K562 treated with DMSO at 1 percent for 4 hours (cell line): ENCODE results near the gene PLIN4. TPM values are rescaled to one million over a fixed set of nuclear protein-coding genes. Genes with fewer than 3 reads are reported as not detected.

Source experiments
- total RNA-seq: library from RNA; unstranded; fragments of 300-600 nt; gene quantifications from 2 replicates; pipeline ENCODE4 v1.2.3, GENCODE V29; 2022; ENCODE audit not compliant: insufficient read depth

Gene PLIN4, protein sequence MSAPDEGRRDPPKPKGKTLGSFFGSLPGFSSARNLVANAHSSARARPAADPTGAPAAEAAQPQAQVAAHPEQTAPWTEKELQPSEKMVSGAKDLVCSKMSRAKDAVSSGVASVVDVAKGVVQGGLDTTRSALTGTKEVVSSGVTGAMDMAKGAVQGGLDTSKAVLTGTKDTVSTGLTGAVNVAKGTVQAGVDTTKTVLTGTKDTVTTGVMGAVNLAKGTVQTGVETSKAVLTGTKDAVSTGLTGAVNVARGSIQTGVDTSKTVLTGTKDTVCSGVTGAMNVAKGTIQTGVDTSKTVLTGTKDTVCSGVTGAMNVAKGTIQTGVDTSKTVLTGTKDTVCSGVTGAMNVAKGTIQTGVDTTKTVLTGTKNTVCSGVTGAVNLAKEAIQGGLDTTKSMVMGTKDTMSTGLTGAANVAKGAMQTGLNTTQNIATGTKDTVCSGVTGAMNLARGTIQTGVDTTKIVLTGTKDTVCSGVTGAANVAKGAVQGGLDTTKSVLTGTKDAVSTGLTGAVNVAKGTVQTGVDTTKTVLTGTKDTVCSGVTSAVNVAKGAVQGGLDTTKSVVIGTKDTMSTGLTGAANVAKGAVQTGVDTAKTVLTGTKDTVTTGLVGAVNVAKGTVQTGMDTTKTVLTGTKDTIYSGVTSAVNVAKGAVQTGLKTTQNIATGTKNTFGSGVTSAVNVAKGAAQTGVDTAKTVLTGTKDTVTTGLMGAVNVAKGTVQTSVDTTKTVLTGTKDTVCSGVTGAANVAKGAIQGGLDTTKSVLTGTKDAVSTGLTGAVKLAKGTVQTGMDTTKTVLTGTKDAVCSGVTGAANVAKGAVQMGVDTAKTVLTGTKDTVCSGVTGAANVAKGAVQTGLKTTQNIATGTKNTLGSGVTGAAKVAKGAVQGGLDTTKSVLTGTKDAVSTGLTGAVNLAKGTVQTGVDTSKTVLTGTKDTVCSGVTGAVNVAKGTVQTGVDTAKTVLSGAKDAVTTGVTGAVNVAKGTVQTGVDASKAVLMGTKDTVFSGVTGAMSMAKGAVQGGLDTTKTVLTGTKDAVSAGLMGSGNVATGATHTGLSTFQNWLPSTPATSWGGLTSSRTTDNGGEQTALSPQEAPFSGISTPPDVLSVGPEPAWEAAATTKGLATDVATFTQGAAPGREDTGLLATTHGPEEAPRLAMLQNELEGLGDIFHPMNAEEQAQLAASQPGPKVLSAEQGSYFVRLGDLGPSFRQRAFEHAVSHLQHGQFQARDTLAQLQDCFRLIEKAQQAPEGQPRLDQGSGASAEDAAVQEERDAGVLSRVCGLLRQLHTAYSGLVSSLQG (N-terminal part only)
- total RNA-seq: 0.22 and 0.23 TPM in 2 replicates

DNA sequence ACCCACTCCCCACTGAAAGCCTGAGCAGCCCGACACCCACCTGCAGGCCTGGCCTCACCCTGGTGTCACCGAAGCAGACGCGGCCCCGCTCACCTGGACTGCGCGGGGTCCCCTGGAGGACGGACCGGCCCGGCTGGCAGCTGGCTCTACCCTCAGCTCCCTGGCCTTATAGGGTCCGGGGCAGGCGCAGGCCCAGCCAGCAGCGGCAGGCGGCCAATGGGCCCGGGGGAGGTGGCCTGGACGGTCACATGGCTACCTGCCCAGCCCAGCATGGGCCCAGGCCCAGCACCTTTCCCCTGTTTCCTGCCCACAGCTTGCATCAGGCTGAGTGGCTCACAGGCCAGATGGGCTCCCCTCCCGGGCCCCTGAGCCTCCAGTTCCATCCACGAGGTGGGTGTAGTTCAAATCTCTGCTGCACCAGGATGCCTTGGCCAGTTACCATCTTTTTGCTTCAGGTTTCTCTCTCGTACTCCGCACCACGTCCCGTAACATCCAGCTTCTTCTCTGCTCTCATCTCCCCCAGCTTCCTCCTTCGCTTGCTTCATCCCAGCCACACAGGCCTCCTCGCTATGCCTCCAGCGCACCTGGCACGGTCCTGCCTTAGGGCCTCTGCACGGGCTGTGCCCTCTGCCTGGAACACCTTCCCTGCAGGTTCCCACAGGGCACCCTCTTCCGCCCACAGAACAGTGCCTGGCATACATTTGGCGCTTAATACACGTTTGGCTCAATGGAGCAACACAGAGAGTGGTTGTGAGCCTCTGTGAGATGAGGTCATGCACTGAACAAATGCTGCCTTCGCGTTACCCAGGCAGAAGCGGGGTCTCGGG lies at the start of gene PLIN4:
Gene PLIN4 (minus strand): TSS at position 142 of the 827 bp plus-strand sequence. CDS start 214 bp downstream, outside the sequence.

DNA sequence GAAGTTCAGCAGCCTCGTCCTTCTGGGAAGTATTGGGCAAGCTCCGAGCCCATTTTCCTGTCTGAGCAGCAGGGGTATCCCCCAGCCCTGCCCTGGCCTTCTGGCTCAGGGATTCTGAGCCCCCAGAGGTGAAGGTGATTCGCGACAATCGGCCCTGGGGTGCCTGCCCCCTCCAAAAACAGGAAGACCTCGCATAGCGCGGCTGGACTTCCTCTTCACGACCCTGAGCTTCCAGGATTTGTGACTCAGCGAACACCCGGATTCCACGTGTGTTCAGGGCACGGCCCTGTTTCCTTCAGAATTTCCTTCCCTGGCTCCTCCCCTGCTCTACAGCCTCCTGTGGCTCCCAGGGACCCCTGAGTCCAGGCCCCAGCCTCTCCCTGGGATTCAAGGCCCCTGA lies 41.3 kb upstream of the PLIN4 start, which contains the start of gene SEMA6B:
Gene SEMA6B (minus strand): TSS at position 116 of the 400 bp plus-strand sequence. CDS start 1,227 bp downstream, outside the sequence.

DNA sequence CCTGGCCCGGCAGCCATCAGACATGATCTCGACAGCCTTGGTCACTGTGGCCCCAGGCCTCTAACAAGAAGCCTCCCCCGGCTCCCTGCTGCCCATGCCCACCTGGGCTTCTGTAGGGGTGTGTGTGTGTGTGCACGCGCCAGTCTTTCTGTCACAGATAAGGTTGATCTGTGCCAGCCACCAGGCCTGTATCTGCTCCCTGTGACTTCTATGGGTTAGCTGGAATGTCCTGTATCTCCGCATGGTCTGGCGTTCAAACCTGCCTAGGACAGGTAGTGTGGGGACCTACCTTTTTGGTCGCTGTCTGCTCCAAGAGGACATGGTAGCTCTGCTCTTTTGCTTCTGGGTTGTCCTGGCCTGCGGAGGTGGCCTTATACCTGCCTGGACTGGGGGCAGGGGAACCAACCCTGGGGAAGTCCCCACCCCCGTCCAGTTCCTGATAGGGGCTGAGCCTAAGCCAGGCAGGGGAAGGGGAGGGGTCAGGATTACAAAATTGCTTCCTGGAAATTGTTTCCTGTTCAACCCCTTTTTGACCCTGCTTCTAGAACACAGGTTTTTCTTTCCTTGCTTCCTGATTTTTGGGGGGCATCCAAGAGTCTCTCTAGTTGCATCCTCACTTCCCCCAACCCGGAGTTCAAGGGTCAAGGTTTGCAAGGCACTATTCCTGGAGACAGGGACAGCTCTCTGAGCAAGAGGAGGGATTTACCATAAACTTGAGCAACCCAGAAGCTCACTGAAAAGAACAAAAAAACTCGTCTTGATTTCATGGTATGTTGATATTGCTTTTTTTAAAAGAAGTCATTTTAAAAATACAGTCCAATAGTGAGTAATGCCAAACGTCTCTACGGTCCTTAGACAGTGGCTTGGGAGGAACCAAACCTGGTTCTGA lies 21.7 kb upstream of the PLIN4 start, which contains the start of gene LRG1:
Gene LRG1 (minus strand): TSS at position 344 of the 889 bp plus-strand sequence. CDS start 23 bp downstream, at position 321.

DNA sequence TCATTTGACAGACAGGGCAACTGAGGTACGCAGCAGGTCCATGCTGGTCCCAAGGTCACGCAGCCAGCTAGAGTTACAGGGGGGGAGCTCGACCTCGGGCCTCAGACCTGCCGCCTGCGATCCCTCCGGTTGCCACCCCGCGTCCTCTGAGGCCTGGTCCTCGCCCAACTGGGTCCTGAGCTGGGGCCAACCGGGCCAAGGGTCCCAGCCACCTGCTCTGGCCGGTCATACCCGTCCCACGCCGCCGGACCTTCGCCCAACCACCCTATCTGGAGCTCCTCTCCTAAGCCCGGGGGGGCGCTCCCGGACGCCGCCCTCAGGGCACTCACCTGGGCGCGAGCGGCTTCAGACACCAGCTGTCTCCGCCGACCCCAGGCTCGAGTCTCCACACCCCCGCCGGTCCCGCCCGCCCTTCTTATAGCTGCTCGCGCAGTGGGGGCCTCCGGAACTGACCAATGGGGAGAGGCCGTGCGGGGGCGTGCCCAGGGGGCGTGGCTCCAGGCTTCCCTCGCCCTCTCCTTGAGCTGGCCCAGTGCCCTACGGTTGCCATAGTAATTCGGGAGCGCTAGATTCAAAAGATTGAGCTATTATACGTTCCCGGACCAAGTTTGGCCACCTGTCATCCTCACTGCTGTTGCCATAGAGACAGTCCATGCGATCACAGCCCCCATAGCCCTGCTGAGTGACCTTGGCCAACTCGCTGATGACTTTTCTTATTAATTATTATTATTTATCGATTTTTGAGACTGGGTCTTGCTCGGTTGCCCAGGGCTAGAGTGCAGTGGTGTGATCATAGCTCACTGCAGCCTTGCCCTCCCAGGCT lies 16.8 kb upstream of the PLIN4 start, which contains the start of gene PLIN5:
Gene PLIN5 (minus strand): TSS at position 389 of the 823 bp plus-strand sequence. CDS start 1,150 bp downstream, outside the sequence.

DNA sequence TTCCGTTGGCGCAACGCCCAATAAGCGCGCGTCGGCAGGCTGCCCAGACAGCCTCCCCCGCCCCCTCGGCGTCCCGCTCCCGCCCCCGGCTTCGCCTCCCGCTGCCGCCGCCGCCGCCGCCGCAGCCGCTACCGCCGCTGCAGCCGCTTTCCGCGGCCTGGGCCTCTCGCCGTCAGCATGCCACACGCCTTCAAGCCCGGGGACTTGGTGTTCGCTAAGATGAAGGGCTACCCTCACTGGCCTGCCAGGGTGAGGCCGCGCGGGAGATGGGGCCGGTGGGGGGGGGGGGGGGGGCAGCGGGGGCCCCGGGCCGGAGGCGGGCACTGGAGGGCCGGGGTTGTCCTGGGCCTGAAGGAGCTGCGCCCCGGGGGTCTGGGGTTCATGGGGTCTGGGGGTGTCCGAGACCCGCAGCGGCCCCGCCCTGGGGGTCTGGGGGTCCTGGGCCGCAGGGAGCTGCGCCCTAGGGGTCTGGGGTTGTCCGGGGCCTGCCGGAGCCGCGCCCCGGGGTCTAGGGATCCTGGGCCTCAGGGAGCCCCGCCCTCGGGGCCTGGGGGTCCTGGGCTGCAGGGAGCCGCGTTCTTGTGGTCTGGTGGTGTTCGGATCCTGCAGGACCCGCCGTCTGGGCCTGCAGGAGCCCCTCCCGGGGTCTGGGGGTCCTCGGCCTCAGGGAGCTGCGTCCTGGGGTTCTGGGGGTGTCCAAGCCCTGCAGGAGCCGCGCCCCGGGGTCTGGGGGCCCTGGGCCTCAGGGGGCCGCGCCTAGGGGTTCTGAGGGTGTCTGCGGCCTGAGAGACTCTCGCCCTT lies 45.9 kb downstream of the PLIN4 start, which contains the start of gene HDGFL2:
Gene HDGFL2 (plus strand): TSS at position 124 of the 801 bp plus-strand sequence. CDS start 54 bp downstream, at position 178.

DNA sequence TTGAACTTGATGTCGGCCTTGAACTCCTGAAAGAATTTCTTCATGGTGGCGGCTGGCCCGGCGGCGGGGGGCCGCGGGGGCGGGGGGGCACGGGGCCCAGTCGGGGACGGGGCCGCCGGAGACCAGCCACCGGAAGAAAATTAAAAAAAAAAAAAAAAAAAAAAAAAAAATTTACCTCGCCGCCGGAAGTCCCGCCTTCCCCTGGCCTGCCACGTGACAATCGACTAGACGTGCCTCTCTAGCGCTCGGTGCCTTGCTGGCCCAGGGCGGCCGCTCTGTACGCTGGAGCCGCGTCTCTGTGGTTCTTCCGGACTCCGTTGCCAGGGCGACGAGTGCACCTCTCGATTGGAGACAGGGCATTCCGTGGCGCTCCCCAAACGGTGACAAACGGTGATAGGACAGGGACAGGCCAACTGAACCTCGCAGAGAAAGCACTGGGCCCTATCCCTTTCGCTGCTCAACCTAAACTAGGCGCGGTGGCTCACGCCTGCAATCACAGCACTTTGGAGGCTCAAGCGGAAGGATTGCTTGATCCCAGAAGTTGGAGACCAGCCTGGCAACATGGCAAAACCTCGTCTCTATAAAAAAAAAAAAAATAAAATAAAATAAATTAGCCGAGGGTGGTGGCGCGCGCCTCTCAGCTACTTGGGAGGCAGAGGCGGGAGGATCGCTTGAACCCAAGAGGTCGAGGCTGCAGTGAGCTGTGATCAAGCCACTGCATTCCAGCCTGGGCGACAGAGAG lies 60.5 kb downstream of the PLIN4 start, which contains the start of gene UBXN6:
Gene UBXN6 (minus strand): TSS at position 141 of the 742 bp plus-strand sequence. CDS start 97 bp downstream, at position 44.

Other genes with a start within 250 kb of the PLIN4 start
- 0.55 and 1.1 TPM in 2 replicates for gene SHD, start 239.2 kb downstream of the PLIN4 start, total RNA-seq
- gene TMIGD2, start 216.1 kb downstream of the PLIN4 start, total RNA-seq: not detected in 2 replicates
- 0.74 and 0.93 TPM in 2 replicates for gene FSD1, start 213.9 kb downstream of the PLIN4 start, total RNA-seq
- gene STAP2, start 179.7 kb downstream of the PLIN4 start, total RNA-seq: 0.70 and 0.85 TPM in 2 replicates
- gene MPND, start 174.9 kb downstream of the PLIN4 start, total RNA-seq: 12.9 and 15.1 TPM in 2 replicates
- 77.3 and 84.6 TPM in 2 replicates for gene SH3GL1, start 117.9 kb downstream of the PLIN4 start, total RNA-seq
- gene CHAF1A, start 115.8 kb downstream of the PLIN4 start, total RNA-seq: 58.3 and 66.5 TPM in 2 replicates
- gene UBXN6, start 60.7 kb downstream of the PLIN4 start, total RNA-seq: 120 and 153 TPM in 2 replicates
- 38.3 and 46.6 TPM in 2 replicates for gene HDGFL2, start 46.2 kb downstream of the PLIN4 start, total RNA-seq
- gene PLIN5, start 16.7 kb upstream of the PLIN4 start, total RNA-seq: 1.2 TPM in 1 of 2 replicates, not detected in the other
- gene LRG1, start 21.6 kb upstream of the PLIN4 start, total RNA-seq: 15.1 and 16.1 TPM in 2 replicates
- gene SEMA6B, start 41.2 kb upstream of the PLIN4 start, total RNA-seq: 2.4 and 3.2 TPM in 2 replicates
- 8.1 and 10.6 TPM in 2 replicates for gene TNFAIP8L1, start 121.0 kb upstream of the PLIN4 start, total RNA-seq
- 316 and 369 TPM in 2 replicates for gene MYDGF, start 151.9 kb upstream of the PLIN4 start, total RNA-seq
- gene DPP9, start 205.4 kb upstream of the PLIN4 start, total RNA-seq: 38.4 and 48.9 TPM in 2 replicates